ENCODE data around the gene CACNB4. TPM values are rescaled to one million over a fixed set of nuclear protein-coding genes. Genes with fewer than 3 reads are reported as not detected.
"Not testable (repeated sequence)": the region's sequence is repeated elsewhere in the genome, so short reads cannot be mapped to it uniquely, and the experiment has no call there.

The CACNB4 gene
- total and polyA plus RNA-seq, 4 experiments from 2014 or later = 0.47 to 0.64 TPM; not detected in 2

DNA sequence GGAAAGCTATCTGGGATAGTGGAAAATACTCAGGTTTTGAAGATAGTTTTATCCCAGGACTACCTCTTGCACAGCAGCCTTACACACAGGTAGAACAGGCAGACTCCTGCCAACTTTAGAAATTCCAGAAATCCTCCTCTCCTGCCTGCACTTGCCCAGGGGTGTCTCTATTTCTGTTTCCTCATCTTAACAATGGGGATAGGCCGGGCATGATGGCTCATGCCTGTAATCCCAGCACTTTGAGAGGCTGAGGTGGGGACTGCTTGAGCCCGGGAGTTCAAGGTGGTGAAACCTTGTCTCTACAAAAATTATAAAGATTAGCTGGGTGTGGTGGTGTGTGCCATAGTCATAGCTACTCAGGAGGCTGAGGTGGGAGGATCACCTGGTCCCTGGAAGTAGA lies 153.7 kb downstream of the CACNB4 start:
- CTCF ChIA-PET (ENCODE audit: partially characterized antibody) = interaction anchor here (1.1 kb wide), 1 partner anchor 13 kb away, joined by 3 read pairs; no protein-coding TSS in a partner anchor
- Mint-ChIP-seq H3K4me1 (peaks cover 0 to 10% (median 4%) of the 10 kb centered on the region in 4 donors), H3K36me3 (peaks cover 0 to 15% of the 10 kb centered on the region in 2 donors), H3K27ac (no peak overlapping the region), H3K4me3 (no peak overlapping the region), H3K27me3 (peaks cover 6 to 15% of the 10 kb centered on the region in 2 donors), H3K9me3 (peaks cover 8 to 21% (median 16%) of the 10 kb centered on the region in 8 donors)
- no peaks in the 10 kb centered on the region for H3K36me3 ChIP-seq (ENCODE audit: insufficient read depth, low read length)
- POLR2A ChIA-PET (ENCODE audit: partially characterized antibody) = no interaction called here
- no peak overlapping the region for H3K27ac ChIP-seq (ENCODE audit: low read depth, low read length)
- H3K27me3 ChIP-seq (ENCODE audit: insufficient read depth, low read length) = no peaks in the 10 kb centered on the region
- intact Hi-C loops (cut with micrococcal nuclease) = no loop called here
- peaks cover 7% of the 10 kb centered on the region for H3K4me1 ChIP-seq (ENCODE audit: insufficient read depth, low read length)
- H3K9me3 ChIP-seq (ENCODE audit: control insufficient read depth in 1 of 2, low read length in 2 of 2) = no peaks in the 10 kb centered on the region
- H3K4me3 ChIP-seq (ENCODE audit: low read length in 2 of 2) = no peak overlapping the region
- no peak for DNase-seq

GRCh38 chr2:151943461-151943860 lies 155.4 kb downstream of the CACNB4 start:
- Histone ChIP-seq H3K36me3 (ENCODE audit: insufficient read depth, low read length) (no peaks in the 10 kb centered on the region), H3K27ac (ENCODE audit: low read depth, low read length) (no peak overlapping the region), H3K9me3 (ENCODE audit: control insufficient read depth in 1 of 2, low read length in 2 of 2) (no peaks in the 10 kb centered on the region), H3K27me3 (ENCODE audit: insufficient read depth, low read length) (no peaks in the 10 kb centered on the region), H3K4me1 (ENCODE audit: insufficient read depth, low read length) (peaks cover 7% of the 10 kb centered on the region), H3K4me3 (ENCODE audit: low read length in 2 of 2) (no peak overlapping the region)
- intact Hi-C loops (cut with micrococcal nuclease) = no loop called here
- H3K4me3 Mint-ChIP-seq = no peak overlapping the region
- H3K4me1 Mint-ChIP-seq = peaks cover 0 to 10% (median 4%) of the 10 kb centered on the region in 4 donors
- ChIA-PET POLR2A (ENCODE audit: partially characterized antibody) (no interaction called here), CTCF (ENCODE audit: partially characterized antibody) (no interaction called here)
- H3K27me3 Mint-ChIP-seq = peaks cover 4 to 16% of the 10 kb centered on the region in 2 donors
- DNase-seq = no peak
- H3K36me3 Mint-ChIP-seq = peaks cover 0 to 11% of the 10 kb centered on the region in 2 donors
- peaks cover 6 to 21% (median 13%) of the 10 kb centered on the region in 8 donors for H3K9me3 Mint-ChIP-seq
- H3K27ac Mint-ChIP-seq = no peak overlapping the region

DNA sequence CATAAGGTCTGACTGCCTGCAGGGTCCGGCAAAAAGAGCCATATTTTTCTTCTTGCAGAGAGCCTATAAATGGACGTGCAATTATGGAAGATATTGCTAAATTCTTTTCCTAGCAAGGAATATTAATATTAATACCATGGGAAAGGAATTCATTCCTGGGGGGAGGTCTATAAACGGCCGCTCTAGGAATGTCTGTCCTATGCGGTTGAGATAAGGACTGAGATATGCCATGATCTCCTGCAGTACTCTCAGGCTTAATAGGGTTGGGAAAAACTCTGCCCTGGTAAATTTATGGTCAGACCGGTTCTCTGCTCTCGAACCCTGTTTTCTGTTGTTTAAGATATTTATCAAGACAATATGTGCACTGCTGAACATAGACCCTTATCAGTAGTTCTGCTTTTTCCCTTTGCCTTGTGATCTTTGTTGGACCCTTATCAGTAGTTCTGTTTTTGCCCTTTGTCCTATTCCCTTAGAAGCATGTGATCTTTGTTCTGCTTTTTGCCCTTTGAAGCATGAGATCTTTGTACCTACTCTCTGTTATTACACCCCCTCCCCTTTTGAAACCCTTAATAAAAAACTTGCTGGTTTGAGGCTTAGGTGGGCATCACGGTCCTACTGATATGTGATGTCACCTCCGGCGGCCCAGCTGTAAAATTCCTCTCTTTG lies 156.2 kb downstream of the CACNB4 start:
- H3K4me3 ChIP-seq (ENCODE audit: low read length in 2 of 2); DNase-seq; H3K27ac ChIP-seq (ENCODE audit: low read depth, low read length); H3K4me3 Mint-ChIP-seq; H3K36me3 ChIP-seq (ENCODE audit: insufficient read depth, low read length); H3K9me3 ChIP-seq (ENCODE audit: control insufficient read depth in 1 of 2, low read length in 2 of 2); H3K27ac Mint-ChIP-seq; intact Hi-C loops (cut with micrococcal nuclease); H3K4me1 Mint-ChIP-seq; CTCF ChIA-PET (ENCODE audit: partially characterized antibody); H3K4me1 ChIP-seq (ENCODE audit: insufficient read depth, low read length); H3K27me3 ChIP-seq (ENCODE audit: insufficient read depth, low read length); POLR2A ChIA-PET (ENCODE audit: partially characterized antibody): not testable (repeated sequence)
- Mint-ChIP-seq H3K36me3 (peaks cover 0 to 11% of the 10 kb centered on the region in 2 donors), H3K27me3 (peaks cover 7 to 16% of the 10 kb centered on the region in 2 donors), H3K9me3 (peaks cover 6 to 22% (median 13%) of the 10 kb centered on the region in 8 donors)

DNA sequence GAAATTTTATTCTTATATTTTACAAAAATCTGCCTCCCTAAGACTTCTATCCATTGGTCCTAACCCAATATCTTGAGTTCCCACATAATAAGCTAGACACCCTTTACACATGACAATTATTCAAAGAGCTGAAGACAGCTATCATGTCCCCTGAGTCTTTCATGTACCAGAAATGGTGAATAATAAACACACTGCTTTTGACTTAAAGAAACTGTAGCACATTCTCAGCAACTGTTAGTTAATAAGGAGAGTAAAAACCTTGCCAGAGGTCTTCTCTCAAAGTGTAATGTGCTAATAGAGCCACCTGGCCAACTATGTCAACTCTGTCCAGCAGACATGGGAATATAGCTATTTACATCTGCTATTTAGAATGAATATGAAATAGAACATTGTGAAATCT lies 160.9 kb downstream of the CACNB4 start:
- Histone ChIP-seq H3K27ac (ENCODE audit: low read depth, low read length) (no peak overlapping the region), H3K27me3 (ENCODE audit: insufficient read depth, low read length) (no peaks in the 10 kb centered on the region), H3K36me3 (ENCODE audit: insufficient read depth, low read length) (no peaks in the 10 kb centered on the region), H3K9me3 (ENCODE audit: control insufficient read depth in 1 of 2, low read length in 2 of 2) (no peaks in the 10 kb centered on the region), H3K4me1 (ENCODE audit: insufficient read depth, low read length) (no peaks in the 10 kb centered on the region), H3K4me3 (ENCODE audit: low read length in 2 of 2) (no peak overlapping the region)
- CTCF ChIA-PET (ENCODE audit: partially characterized antibody) = interaction anchor here (1.5 kb wide), 1 partner anchor 10 kb away, joined by 3 read pairs; no protein-coding TSS in a partner anchor
- intact Hi-C loops (cut with micrococcal nuclease) = no loop called here
- DNase-seq = no peak
- H3K27ac Mint-ChIP-seq = no peak overlapping the region
- H3K36me3 Mint-ChIP-seq = peaks cover 0 to 3% of the 10 kb centered on the region in 2 donors
- H3K9me3 Mint-ChIP-seq = peaks cover 4 to 17% (median 8%) of the 10 kb centered on the region in 8 donors
- no peak overlapping the region for H3K4me3 Mint-ChIP-seq
- H3K27me3 Mint-ChIP-seq = peaks cover 11 to 18% of the 10 kb centered on the region in 2 donors
- no peaks in the 10 kb centered on the region for H3K4me1 Mint-ChIP-seq
- POLR2A ChIA-PET (ENCODE audit: partially characterized antibody) = no interaction called here

- H3K36me3 ChIP-seq (ENCODE audit: insufficient read depth, low read length) = no peaks in the 10 kb centered on the region
- H3K27ac Mint-ChIP-seq = no peak overlapping the region
- ChIA-PET POLR2A (ENCODE audit: partially characterized antibody) (no interaction called here), CTCF (ENCODE audit: partially characterized antibody) (no interaction called here)
- intact Hi-C loops (cut with micrococcal nuclease) = no loop called here
- no peak overlapping the region for H3K27ac ChIP-seq (ENCODE audit: low read depth, low read length)
- H3K4me1 ChIP-seq (ENCODE audit: insufficient read depth, low read length) = no peaks in the 10 kb centered on the region
- no peak for DNase-seq
- no peak overlapping the region for H3K4me3 Mint-ChIP-seq
- H3K9me3 Mint-ChIP-seq = peaks cover 0 to 6% (median under 1%) of the 10 kb centered on the region in 8 donors
- no peaks in the 10 kb centered on the region for H3K36me3 Mint-ChIP-seq
- H3K4me1 Mint-ChIP-seq = no peaks in the 10 kb centered on the region
- peaks cover 11 to 18% of the 10 kb centered on the region in 2 donors for H3K27me3 Mint-ChIP-seq
- H3K9me3 ChIP-seq (ENCODE audit: control insufficient read depth in 1 of 2, low read length in 2 of 2) = no peaks in the 10 kb centered on the region
- H3K27me3 ChIP-seq (ENCODE audit: insufficient read depth, low read length) = no peaks in the 10 kb centered on the region
- H3K4me3 ChIP-seq (ENCODE audit: low read length in 2 of 2) = no peak overlapping the region
Measured at GRCh38 chr2:151936626-151937025, 162.2 kb downstream of the CACNB4 start.

DNA sequence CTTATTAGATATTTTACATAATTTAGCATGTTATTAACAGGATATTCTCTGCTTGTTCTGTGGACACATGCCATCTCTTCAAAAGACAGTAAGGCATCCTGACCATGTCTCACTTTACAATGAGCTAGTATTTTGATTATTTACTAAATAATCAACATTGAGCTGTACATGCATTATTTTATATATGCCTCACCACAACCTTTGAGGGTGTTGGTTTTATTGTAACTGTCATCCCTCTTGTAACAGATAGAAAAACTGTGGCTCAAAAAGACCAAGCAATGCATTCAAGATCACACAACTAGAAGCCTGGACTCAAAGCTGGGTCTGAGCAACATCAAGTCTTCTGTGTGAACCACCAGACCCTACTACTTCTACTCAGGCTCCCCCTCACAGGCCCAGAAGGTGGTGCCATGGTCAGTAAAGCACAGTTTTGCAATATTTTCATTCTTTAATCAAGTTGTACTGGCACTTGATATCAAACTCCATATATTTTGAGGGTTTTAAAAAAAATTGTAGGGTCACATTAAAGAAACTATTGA lies 165.5 kb downstream of the CACNB4 start:
- Mint-ChIP-seq H3K4me3 (no peak overlapping the region), H3K9me3 (peaks cover 0 to 3% (median 0%) of the 10 kb centered on the region in 8 donors), H3K4me1 (no peaks in the 10 kb centered on the region), H3K27ac (no peak overlapping the region), H3K36me3 (no peaks in the 10 kb centered on the region), H3K27me3 (peaks cover 11 to 13% of the 10 kb centered on the region in 2 donors)
- H3K36me3 ChIP-seq (ENCODE audit: insufficient read depth, low read length) = no peaks in the 10 kb centered on the region
- H3K27me3 ChIP-seq (ENCODE audit: insufficient read depth, low read length) = no peaks in the 10 kb centered on the region
- ChIA-PET POLR2A (ENCODE audit: partially characterized antibody) (no interaction called here), CTCF (ENCODE audit: partially characterized antibody) (no interaction called here)
- intact Hi-C loops (cut with micrococcal nuclease) = no loop called here
- no peaks in the 10 kb centered on the region for H3K4me1 ChIP-seq (ENCODE audit: insufficient read depth, low read length)
- H3K4me3 ChIP-seq (ENCODE audit: low read length in 2 of 2) = no peak overlapping the region
- H3K27ac ChIP-seq (ENCODE audit: low read depth, low read length) = no peak overlapping the region
- no peaks in the 10 kb centered on the region for H3K9me3 ChIP-seq (ENCODE audit: control insufficient read depth in 1 of 2, low read length in 2 of 2)
- no peak for DNase-seq

GRCh38 chr2:151931756-151932155 lies 167.1 kb downstream of the CACNB4 start:
- DNase-seq = no peak
- H3K36me3 ChIP-seq (ENCODE audit: insufficient read depth, low read length) = no peaks in the 10 kb centered on the region
- H3K4me1 ChIP-seq (ENCODE audit: insufficient read depth, low read length) = no peaks in the 10 kb centered on the region
- Mint-ChIP-seq H3K4me1 (no peaks in the 10 kb centered on the region), H3K27ac (no peak overlapping the region), H3K4me3 (no peak overlapping the region), H3K9me3 (peaks cover 0 to 2% (median 0%) of the 10 kb centered on the region in 8 donors), H3K36me3 (no peaks in the 10 kb centered on the region), H3K27me3 (peaks cover 13 to 18% of the 10 kb centered on the region in 2 donors)
- H3K27ac ChIP-seq (ENCODE audit: low read depth, low read length) = no peak overlapping the region
- CTCF ChIA-PET (ENCODE audit: partially characterized antibody) = interaction anchor here (0.6 to 0.9 kb wide), 2 partner anchors 13 to 15 kb away, joined by 3 to 4 read pairs; no protein-coding TSS in a partner anchor
- intact Hi-C loops (cut with micrococcal nuclease) = no loop called here
- H3K4me3 ChIP-seq (ENCODE audit: low read length in 2 of 2) = no peak overlapping the region
- POLR2A ChIA-PET (ENCODE audit: partially characterized antibody) = no interaction called here
- no peaks in the 10 kb centered on the region for H3K27me3 ChIP-seq (ENCODE audit: insufficient read depth, low read length)
- no peaks in the 10 kb centered on the region for H3K9me3 ChIP-seq (ENCODE audit: control insufficient read depth in 1 of 2, low read length in 2 of 2)
